Parathyroid adenoma (tissue), 2 donors: ENCODE results near the gene TRPV5.

ENCODE experiments used
- H2AFZ ChIP-seq: fragments of 300-600 bp; sonication (generic); one replicate; pipeline ENCODE4 v1.7.0; 2017; ENCODE audit warnings: antibody characterized with exemption, mild to moderate bottlenecking
- H3K27ac ChIP-seq: fragments of 300-600 bp; sonication (generic); one replicate; pipeline ENCODE4 v1.7.0; 2017
- H3K27me3 ChIP-seq: fragments of 300-600 bp; sonication (generic); one replicate; pipeline ENCODE4 v1.7.0; 2017; ENCODE audit warnings: low read length; ENCODE audit not compliant: control insufficient read depth, insufficient read depth
- H3K36me3 ChIP-seq: fragments of 300-600 bp; sonication (generic); one replicate; pipeline ENCODE4 v1.7.0; 2017; ENCODE audit warnings: low read length; ENCODE audit not compliant: control insufficient read depth, insufficient read depth
- H3K4me1 ChIP-seq: fragments of 300-600 bp; sonication (generic); one replicate; pipeline ENCODE4 v1.7.0; 2017; ENCODE audit warnings: control low read depth
- H3K4me2 ChIP-seq: fragments of 300-600 bp; sonication (generic); one replicate; pipeline ENCODE4 v1.7.0; 2017; ENCODE audit warnings: low read length
- H3K4me3 ChIP-seq: fragments of 300-600 bp; sonication (generic); one replicate; pipeline ENCODE4 v1.7.0; 2017; ENCODE audit warnings: low read depth, low read length
- H3K79me2 ChIP-seq: fragments of 300-600 bp; sonication (generic); one replicate; pipeline ENCODE4 v1.7.0; 2017; ENCODE audit warnings: control low read depth
- H3K9ac ChIP-seq: fragments of 300-600 bp; sonication (generic); one replicate; pipeline ENCODE4 v1.7.0; 2017; ENCODE audit warnings: mild to moderate bottlenecking
- H3K9me3 ChIP-seq: fragments of 300-600 bp; sonication (generic); one replicate; pipeline ENCODE4 v1.7.0; 2017; ENCODE audit warnings: low read length; ENCODE audit not compliant: control insufficient read depth
- CTCF ChIP-seq: fragments of 300-600 bp; sonication (generic); IDR thresholded peaks from one replicate; pipeline ENCODE4 v1.7.0; 2017; ENCODE audit warnings: antibody characterized with exemption, mild to moderate bottlenecking
- donor health status: primary hyperparathyroidism.

The TRPV5 gene

GRCh38 chr7:142883571-142884285, 49.8 kb downstream of the TRPV5 start:
- Histone ChIP-seq H3K79me2 (no peaks in the 10 kb centered on the region), H3K9me3 (no peaks in the 10 kb centered on the region), H3K4me2 (no peak overlapping the region), H2AFZ (no peak overlapping the region), H3K4me1 (peaks cover 6% of the 10 kb centered on the region), H3K27ac (no peak overlapping the region), H3K27me3 (no peaks in the 10 kb centered on the region), H3K9ac (no peak overlapping the region), H3K36me3 (no peaks in the 10 kb centered on the region), H3K4me3 (no peak overlapping the region)
- no peak for TF ChIP-seq CTCF

GRCh38 chr7:142883145-142883544, 50.4 kb downstream of the TRPV5 start:
- H3K4me1 ChIP-seq: peaks cover 6% of the 10 kb centered on the region
- H3K27ac ChIP-seq: no peak overlapping the region
- H3K4me2 ChIP-seq: no peak overlapping the region
- no peaks in the 10 kb centered on the region for H3K36me3 ChIP-seq
- H3K27me3 ChIP-seq: no peaks in the 10 kb centered on the region
- H3K4me3 ChIP-seq: no peak overlapping the region
- no peaks in the 10 kb centered on the region for H3K9me3 ChIP-seq
- H3K9ac ChIP-seq: no peak overlapping the region
- no peaks in the 10 kb centered on the region for H3K79me2 ChIP-seq
- no peak for TF ChIP-seq CTCF
- H2AFZ ChIP-seq: no peak overlapping the region

GRCh38 chr7:142882338-142882678, 51.2 kb downstream of the TRPV5 start:
- Histone ChIP-seq H3K36me3 (no peaks in the 10 kb centered on the region), H2AFZ (no peak overlapping the region), H3K9ac (no peak overlapping the region), H3K9me3 (no peaks in the 10 kb centered on the region), H3K79me2 (no peaks in the 10 kb centered on the region), H3K4me2 (no peak overlapping the region), H3K27ac (no peak overlapping the region), H3K4me1 (peaks cover 6% of the 10 kb centered on the region), H3K4me3 (no peak overlapping the region), H3K27me3 (no peaks in the 10 kb centered on the region)
- no peak for TF ChIP-seq CTCF

GRCh38 chr7:142881586-142882337, 51.8 kb downstream of the TRPV5 start:
- H3K79me2 ChIP-seq: no peaks in the 10 kb centered on the region
- H3K27ac ChIP-seq: no peak overlapping the region
- H3K4me1 ChIP-seq: peaks cover 6% of the 10 kb centered on the region
- H2AFZ ChIP-seq: no peak overlapping the region
- no peaks in the 10 kb centered on the region for H3K27me3 ChIP-seq
- H3K36me3 ChIP-seq: no peaks in the 10 kb centered on the region
- no peak for TF ChIP-seq CTCF
- no peak overlapping the region for H3K4me3 ChIP-seq
- H3K9me3 ChIP-seq: no peaks in the 10 kb centered on the region
- no peak overlapping the region for H3K9ac ChIP-seq
- H3K4me2 ChIP-seq: no peak overlapping the region
